GDM1 (cell line): ENCODE data around the gene PID1.

ENCODE experiments used
- DNase-seq: peaks from one replicate; lab custom pipeline; 2025; lab: John Stamatoyannopoulos, UW

The PID1 gene

DNA sequence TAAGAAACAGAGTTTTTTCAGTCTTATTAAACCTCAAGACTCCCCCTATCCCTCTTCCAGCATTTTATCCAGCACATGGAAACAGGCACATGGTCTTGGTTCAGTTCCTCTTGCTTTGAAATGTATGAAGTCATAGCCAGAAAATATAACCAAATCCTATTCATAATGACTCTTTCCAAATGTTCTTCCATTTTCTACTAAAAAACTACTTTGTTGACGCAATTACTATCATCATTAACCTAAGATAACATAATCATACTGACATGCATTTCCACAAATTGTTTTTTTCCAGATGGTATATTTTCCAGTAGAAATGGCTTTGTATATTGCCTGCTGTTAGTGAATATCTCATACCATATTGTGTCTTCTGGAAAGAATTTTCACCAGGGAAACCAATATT is 261.3 kb downstream of the PID1 start:
- DNase-seq = no peak

DNA sequence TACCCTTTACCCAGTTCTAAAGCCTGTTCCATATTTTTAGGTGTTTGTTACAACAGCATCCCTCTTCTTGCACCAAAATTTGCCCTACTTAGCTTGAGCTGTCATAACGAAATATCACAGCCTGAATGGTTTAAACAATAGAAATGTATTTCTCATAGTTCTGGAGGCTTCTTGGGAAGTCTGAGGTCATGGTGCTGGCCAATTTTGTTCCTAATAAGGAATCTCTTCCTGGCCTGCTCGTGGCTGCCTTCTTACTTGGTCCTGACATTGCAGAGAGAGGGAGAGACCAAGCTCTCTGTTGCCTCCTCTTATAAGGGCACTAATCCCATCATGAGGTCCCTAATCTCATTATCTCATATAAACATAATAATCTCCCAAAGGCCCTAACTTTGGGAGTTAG is 267.8 kb downstream of the PID1 start:
- DNase-seq = no peak

DNA sequence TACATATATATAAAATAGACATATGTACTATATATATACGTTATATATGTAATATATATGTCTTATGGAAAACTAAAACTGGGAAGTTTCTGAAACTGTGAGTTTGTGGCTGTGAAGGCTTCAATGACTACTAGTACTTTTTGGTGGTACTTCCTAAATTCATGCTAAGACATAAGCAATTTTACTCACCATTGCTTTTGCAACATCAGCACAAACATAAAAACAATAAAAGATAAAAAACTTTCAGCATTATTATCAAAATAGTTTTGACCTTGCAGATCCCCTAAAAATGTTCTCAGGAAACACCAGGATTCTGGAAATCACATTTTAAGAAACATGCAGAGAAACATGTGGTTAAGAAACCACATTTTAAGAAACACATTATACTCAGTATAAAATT is 269.9 kb downstream of the PID1 start:
- DNase-seq = no peak

DNA sequence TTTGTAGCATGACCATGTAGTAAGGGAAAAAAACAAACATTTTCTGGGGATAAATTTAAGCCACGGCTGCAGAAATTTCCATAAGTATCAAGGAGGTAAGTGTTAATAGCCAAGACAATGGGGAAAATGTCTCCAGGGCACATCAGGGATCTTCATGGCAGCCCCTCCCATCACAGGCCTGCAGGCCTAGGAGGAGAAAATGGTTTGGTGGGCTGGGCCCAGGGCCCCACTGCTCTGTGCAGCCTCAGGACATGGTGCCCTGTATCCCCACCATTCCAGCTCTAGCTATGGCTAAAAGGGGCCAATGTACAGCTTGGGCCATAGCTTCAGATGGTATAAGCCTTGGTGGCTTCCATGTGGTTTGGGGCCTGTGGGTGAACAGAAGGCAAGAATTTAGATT is 271.8 kb downstream of the PID1 start:
- DNase-seq = no peak

DNA sequence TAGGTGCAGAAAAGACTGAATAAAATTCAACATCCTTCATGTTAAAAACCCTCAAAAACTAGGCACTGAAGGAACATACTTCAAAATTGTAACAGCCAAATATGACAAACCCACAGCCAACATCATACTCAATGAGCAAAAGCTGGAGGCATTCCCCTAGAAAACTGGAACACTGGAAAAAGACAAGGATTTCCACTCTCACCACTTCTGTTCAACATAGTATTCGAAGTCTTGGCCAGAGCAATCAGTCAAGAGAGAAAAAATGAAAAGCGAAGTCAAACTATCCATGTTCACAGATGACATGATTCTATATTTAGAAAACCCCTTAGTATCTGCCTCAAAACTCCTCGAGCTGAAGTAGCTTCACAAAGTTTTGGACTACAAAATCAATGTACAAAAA is 282.3 kb downstream of the PID1 start:
- DNase-seq = no peak

DNA sequence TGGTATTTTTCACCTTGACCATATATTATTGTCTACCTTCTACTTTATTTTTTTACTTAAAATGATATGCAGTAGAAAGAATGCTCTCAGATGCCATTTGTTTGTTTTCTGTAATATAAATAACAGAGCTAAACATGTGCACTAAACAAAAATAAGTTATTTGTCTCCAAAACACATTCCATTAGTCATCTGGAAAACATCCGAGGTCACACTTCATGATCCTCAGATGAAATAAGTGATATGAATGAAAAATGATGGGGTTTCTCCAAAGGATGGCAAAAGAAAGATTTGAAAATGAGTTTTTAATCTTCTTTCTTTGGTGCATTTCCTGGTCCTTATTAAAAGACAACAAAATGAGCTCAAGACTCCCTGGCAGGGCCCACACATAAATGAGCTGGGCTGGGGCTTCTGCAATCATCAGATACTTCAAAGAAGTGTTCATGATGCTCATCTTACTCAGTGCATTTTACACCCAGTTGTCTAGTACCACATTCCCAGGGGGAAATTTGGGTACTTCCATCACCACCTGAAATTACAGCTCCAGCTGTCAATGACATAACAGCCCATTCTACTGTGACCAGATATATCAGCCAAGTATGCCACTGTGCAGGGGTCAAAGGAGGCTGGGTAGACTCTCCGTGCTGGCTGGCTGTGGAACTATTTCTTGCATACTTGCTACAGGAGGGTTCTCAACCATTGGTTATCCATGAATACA is 283.5 kb downstream of the PID1 start:
- no peak for DNase-seq

DNA sequence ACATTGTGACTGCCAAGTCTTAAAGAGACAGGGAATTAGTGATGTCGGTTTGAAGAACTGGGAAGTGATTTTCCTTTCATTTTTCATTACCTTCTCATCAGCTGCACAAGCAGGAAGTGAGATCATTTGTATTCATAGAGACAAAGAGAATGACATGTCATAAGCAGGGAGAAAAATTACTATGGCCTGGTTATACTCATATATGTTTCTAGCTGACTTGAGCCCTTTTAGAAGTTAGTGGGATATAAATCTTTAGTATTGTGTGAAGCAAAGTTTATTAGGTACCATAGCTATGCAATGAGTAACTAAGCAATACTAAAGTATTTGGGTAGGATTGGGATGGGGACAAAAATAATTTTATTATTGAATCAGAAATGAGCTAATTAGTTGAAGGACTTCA is 284.1 kb downstream of the PID1 start:
- DNase-seq = no peak

DNA sequence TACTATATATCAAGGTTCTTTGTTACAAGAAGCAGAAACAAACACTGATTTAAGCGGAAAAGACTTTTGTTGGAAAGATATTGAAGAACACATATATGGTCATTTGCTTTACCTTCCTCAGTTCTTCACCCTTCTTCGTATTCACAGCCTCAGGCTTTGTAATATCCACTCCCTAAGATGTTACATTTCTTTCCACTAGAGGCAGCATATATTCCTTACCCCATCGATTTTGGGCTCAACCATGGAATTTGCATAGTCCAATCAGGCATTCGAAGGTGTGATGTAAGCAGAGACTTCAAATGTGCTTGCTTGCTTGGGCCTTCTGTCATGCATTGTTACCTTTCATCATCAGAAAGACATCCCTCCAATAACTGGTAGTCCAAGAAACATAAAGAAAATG is 287.4 kb downstream of the PID1 start:
- no peak for DNase-seq

DNA sequence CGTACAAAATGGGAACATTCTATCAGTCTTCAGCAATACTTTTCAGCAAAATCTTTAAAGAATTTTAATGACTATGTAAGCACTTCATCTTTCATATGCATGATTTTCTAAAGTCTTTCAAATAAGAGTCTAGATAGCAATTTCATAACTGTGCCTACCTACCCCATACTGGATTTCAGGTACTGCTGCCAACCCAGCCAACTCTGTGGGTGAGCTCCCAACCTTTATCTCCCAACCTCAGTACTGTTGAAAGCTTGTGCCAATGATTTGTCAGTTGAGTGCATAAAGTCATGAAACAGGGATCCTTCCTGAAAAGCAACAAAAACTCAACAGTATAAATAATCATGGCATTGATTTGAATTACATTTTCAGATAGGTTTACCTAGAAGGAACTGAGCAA is 296.9 kb downstream of the PID1 start:
- DNase-seq = no peak
